Stromal cell of bone marrow (primary cell): ENCODE data around the gene DCDC2.
"Not testable (repeated sequence)": the region's sequence is repeated elsewhere in the genome, so short reads cannot be mapped to it uniquely, and the experiment has no call there.

ENCODE experiments used
- DNase-seq: peaks from one replicate; pipeline ENCODE4 v3.0.0-alpha.2; 2012; ENCODE audit warnings: low read depth

Gene DCDC2

DNA sequence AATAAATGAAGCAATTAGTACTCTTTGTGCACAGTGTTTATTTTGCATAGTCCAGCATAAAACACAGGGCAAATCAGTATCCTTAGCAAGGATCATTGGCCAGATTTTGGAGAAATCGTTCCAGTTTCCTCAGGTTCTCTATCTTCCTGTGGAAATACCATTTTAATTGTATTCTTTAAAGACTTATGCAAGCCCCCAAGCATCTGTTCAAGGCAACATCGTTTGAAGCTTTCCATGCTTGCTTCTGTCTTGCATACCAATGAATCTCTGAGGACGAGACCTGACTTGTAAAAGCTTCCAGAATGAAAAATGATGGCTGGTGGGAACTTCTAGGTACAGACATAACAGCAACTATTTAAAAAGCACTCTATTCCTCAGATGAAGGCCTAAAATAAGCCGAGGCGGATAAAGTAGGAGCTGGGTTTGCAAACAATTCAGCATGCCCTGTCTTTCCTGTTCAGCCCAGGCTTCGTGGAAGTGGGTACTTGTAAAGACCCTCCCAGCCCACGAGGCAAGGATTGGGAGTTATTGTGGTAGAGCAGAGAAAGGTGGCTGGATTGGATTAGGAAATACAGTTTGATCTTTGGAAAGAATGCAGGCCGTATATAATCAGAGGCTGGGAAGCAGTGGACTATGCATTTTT is 210.2 kb downstream of the DCDC2 start:
- no peak for DNase-seq

DNA sequence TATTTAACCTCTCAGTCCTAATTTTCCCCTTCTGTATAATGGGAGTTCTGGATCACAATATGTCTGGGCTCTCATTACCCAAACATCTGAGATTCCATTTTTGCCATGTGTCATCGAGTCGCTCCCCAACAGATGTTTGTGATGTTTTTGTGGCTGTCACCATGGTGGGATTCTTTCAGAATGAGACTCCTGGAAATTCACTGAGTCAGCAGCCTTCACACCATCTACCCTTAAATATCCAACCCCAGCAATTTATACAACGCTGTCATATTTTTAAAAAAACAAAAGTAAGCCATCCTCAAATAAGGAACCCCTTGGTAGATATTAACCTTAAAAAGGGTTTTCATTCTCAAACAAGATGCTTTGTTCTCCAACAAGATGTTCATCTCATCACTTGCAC is 211.0 kb downstream of the DCDC2 start:
- no peak for DNase-seq

DNA sequence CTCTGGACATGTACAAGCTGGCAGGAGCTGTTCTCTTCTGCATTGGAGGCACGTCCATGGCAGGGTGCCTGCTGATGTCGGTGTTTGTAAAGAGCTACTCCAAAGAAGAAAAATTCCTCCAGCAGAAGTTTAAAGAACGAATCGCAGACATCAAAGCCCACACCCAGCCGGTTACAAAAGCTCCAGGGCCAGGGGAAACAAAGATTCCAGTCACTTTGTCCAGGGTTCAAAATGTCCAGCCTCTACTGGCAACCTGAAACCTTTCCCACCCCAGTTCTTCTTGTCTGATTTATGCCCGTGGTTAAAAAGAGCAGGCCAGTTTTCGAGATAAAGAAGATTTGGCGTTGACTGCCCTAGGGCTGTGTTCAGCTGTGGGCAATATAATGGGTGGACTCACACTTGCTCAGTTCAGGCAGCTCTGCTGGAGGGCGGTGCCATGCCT is 212.1 kb downstream of the DCDC2 start:
- DNase-seq = no peak

DNA sequence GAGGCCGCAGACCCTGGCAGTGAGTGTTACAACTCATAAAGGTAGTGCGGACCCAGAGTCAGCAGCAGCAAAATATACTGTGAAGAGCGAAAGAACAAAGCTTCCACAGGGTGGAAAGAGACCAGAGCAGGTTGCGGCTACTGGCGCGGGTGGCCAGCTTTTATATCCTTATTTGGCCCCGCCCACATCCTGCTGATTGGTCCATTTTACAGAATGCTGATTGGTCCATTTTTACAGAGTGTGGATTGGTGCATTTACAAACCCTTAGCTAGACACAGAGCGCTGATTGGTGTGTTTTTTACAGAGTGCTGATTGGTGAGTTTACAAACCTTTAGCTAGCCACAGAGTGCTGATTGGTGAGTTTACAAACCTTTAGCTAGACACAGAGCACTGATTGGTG is 215.1 kb downstream of the DCDC2 start:
- DNase-seq = not testable (repeated sequence)

GRCh38 chr6:24140591-24140990 is 217.3 kb downstream of the DCDC2 start:
- no peak for DNase-seq

- DNase-seq = no peak
Measured at GRCh38 chr6:24139639-24140038, 218.2 kb downstream of the DCDC2 start.

DNA sequence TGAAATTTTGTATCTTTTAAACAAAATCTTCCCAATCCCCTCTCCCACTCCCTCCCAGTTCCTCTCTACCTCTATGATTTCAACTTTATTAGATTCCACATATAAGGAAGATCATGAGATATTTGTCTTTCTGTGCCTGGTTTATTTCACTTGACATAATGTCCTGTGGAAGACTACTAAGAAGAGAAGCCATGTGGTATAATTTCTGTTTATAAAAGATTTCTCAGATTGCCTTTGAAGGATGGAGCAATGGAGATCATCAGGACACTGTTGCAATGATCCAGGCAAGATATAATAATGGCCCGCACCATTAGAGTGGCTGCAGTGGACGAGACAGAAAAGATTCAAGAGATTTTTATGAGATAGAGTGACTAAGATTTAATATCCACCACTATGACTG is 218.8 kb downstream of the DCDC2 start:
- no peak for DNase-seq

DNA sequence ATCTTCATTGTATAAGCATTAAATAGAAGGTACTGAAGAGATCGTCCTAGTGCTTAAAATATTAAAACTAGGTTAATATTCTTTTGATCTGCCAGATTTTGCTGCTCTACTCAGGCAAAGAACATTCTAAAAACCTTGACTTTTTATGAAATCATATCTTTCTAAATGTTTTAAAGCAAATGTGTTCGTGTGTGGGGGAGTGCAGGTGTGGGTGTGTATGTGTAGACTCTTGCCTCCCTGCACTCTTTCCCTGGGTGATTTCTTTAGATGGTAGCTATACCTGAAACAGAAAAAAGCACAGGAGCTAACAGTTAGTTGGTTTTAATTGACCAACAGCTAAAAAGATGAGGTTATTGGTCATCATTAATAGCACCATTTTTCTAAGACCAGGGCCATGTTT is 226.1 kb downstream of the DCDC2 start:
- no peak for DNase-seq

DNA sequence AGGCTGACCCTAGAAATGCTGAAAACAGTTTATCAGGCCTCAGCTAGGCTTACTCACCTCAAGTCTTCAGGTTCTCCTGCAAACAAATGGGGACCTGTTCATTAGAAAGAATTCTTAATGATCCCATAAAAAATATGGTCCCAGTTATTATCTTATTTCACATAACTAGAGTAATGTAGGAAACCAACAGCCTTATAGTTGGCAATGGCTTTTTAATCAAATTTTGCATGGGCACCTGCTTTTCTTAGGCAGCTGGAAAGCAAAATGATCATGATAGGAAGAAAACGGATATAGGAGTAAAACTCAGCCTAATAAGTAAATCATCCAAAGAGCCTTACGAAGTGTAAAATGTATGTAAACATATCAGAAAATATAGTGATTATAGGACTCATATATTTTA is 230.5 kb downstream of the DCDC2 start:
- no peak for DNase-seq

DNA sequence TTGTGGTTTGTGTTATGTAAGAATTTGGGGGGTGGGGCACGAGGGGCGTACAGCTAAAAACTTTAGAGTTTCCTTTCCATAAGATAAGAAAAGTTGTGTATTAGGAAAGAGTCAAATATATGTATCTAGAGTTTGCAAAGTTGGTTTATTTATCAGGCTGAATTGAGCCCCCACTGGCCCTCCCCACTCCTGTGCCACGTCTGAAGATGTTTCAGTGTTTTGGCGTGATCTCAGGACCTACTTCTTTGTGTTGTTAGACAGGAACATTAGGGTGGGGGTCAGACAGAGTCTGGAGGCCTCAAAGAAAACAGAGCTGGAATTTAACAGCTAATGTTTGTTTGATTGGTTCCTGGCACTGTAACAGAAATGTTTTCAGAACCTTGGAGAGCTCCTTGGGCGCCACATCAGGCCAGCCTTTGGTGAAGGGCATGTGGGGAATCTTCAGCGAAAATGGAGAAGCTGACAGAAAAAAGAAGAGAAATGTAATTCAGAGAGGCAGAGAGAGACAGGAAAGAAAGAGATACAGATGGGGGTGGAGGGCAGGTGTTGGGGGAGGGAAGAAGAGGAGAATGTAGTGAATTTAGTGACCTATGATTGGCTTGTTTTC is 231.2 kb downstream of the DCDC2 start:
- peak; percentile 41 for DNase-seq

DNA sequence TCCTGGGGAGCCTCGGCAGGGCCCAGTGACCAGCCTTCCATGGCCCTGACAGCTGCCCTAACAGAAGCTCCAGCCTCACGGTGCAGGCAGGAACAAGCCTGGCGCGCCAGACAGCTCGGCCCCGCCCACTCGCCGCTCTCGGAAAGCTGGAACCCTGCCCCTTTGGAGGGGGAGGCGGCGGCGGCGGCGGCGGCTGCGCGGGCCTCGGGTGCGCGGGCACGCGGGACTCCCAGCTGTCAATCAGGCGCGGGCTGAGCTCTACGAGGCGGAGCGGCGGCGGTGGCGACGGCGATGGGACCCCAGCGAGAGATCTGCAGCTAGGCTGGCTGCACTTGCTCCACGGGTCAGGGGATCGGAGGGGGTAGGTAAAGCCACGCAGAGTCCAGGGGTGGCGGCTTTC is 231.9 kb downstream of the DCDC2 start, which contains the start of gene NRSN1:
NRSN1 (plus strand) TSS at position 236 of the 400 bp plus-strand sequence. CDS start 8,113 bp downstream, outside the sequence.
- DNase-seq = no peak

DNA sequence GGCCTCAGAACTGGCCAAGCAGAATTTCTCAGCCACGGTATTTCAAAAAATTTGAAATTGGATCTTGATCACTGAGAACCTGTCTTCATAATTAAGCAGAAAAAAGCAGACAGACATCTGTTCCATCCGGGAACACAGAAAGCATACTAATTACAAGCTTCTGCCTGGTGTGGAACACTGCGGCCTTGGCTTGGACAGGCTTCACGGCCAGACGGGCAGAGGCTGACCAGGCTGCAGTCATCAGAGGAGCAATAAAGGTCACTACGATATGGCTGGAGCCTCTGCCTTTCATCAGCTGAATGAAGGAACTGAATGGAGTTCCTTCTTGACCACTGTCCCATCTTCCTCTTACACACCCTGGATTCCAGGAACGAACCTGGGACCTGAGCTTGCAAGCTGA is 235.7 kb downstream of the DCDC2 start:
- DNase-seq = no peak
